ENCODE data around the gene LCORL. TPM values are rescaled to one million over a fixed set of nuclear protein-coding genes. Genes with fewer than 3 reads are reported as not detected.

The LCORL gene
- total and polyA plus RNA-seq, 9 of the 15 experiments (the other 6 are each of a cell fraction or from before 2014, with no cell fraction given), result 3.1 to 24.5 (median 11.1) TPM

DNA sequence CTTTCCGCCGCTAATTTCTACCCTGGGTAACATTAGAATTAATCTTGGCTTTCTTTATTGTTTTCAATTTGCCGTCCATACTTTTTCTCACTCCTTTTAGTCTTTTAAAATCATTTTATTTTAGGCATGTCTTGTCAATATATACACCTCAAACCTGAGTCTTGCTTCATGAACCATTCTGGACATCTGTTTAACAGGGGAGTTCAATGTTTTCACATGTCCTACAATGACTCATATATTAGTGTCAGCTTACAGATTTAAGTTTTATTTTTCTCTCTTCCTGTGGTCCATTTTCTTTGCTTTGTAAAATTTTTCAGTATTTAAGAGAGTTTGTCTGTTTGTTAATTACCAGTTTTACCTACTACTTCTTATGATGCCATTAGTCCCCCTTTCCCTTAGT, 89.5 kb downstream of the LCORL start:
- no peaks in the 10 kb centered on the region for H3K9me1 ChIP-seq (ENCODE audit: control insufficient read depth, insufficient read depth, low read length)
- no peaks in the 10 kb centered on the region for H3K9me3 ChIP-seq (replicated peaks; ENCODE audit: control insufficient read depth, insufficient read depth, low read depth, low read length)
- H3K4me3 ChIP-seq, result no peak overlapping the region
- no peak overlapping the region for H3K27ac ChIP-seq (ENCODE audit: extremely low read depth, low read depth, low read length)
- no peaks in the 10 kb centered on the region for H3K27me3 ChIP-seq (ENCODE audit: control insufficient read depth in 2 of 2, insufficient read depth in 2 of 2, low read length in 2 of 2)
- intact Hi-C loops (cut with micrococcal nuclease), result no loop called here
- POLR2A ChIA-PET, result no interaction called here
- in situ Hi-C loops (cut with MboI), result no loop called here
- BruUV-seq (replicated peaks), result no TSS peak
- no peak overlapping the region for H3K9ac ChIP-seq (ENCODE audit: insufficient read depth in 1 of 2, low read depth in 2 of 2, low read length in 2 of 2)
- no peak for DNase-seq (ENCODE audit: extremely low read depth in 1 of 4, low spot score in 3 of 4)
- no peak for TF ChIP-seq HMG20B (CRISPR knock-in tag; IDR thresholded peaks at IDR 0.05)
- no peak for TF ChIP-seq NBN (IDR thresholded peaks at IDR 0.05; ENCODE audit: low read depth)
- TF ChIP-seq ZNF785 (CRISPR knock-in tag; IDR thresholded peaks at IDR 0.05), result no peak
- no peak for TF ChIP-seq TGIF2 (CRISPR knock-in tag; IDR thresholded peaks at IDR 0.05)
- no peak for TF ChIP-seq ADNP (tag; IDR thresholded peaks at IDR 0.05)
- TF ChIP-seq ZNF589 (CRISPR knock-in tag; IDR thresholded peaks at IDR 0.05; ENCODE audit: low read depth), result no peak
- no peak for TF ChIP-seq BRF1 (IDR thresholded peaks at IDR 0.05; ENCODE audit: borderline replicate concordance, extremely low read depth, insufficient read length)
- no peak for TF ChIP-seq ZFP91 (CRISPR knock-in tag; IDR thresholded peaks at IDR 0.05)
- TF ChIP-seq ZNF717 (CRISPR knock-in tag; IDR thresholded peaks at IDR 0.05), result no peak
- TF ChIP-seq SMAD1 (IDR thresholded peaks at IDR 0.05; ENCODE audit: low read depth, low read length, partially characterized antibody), result no peak
- TF ChIP-seq SMAD4 (CRISPR knock-in tag; conservative IDR thresholded peaks at IDR 0.05), result no peak
- no peak for FAIRE-seq
- H3K36me3 ChIP-seq (ENCODE audit: control insufficient read depth, insufficient read depth, low read length), result no peaks in the 10 kb centered on the region
- no peaks in the 10 kb centered on the region for H3K4me1 ChIP-seq (replicated peaks in 1 of 2; ENCODE audit: control insufficient read depth in 2 of 2, insufficient read depth in 2 of 2, low read length in 2 of 2)
- WGBS (ENCODE audit: insufficient coverage, low coverage, missing lambda C conversion rate), result 63% methylated on average over 3 of the region's 3 CpGs
- CTCF ChIA-PET (ENCODE audit: low intra/inter-chr PET ratio), result no interaction called here
- H4K20me1 ChIP-seq (replicated peaks; ENCODE audit: control insufficient read depth, insufficient read depth, low read length), result no peaks in the 10 kb centered on the region
- no peak for ATAC-seq
- no peak overlapping the region for H3K4me2 ChIP-seq (ENCODE audit: insufficient read depth, low read length)
- no peak overlapping the region for H2AFZ ChIP-seq (ENCODE audit: low read depth, low read length)
- H3K79me2 ChIP-seq (ENCODE audit: control insufficient read depth, insufficient read depth, low read length), result no peaks in the 10 kb centered on the region

Data from K562 (cell line).